ENCODE data around the gene PGS1.
A peak's percentile ranks its signal among the peaks of the same experiment; 100 is the strongest.

- TF ChIP-seq POLR2A (IDR thresholded peaks at IDR 0.05; ENCODE audit: low read depth) (peak; percentile 60), EP300 (IDR thresholded peaks at IDR 0.05) (peak; percentile 97), CTCF (IDR thresholded peaks at IDR 0.05) (peak in 1 of 3 experiments; percentile 6)
These were observed 26.9 kb upstream of the PGS1 start for GRCh38 chr17:78351449-78352006.

All from esophagus muscularis mucosa (tissue), 4 donors.